ENCODE data around the gene NOTUM.

The NOTUM gene

GRCh38 chr17:81930142-81931125 lies 30.6 kb downstream of the NOTUM start:
- TF ChIP-seq CTCF (IDR thresholded peaks at IDR 0.05; ENCODE audit: low read depth, low read length) = no peak
- no peak overlapping the region for H3K4me3 ChIP-seq (ENCODE audit: low read depth, low read length)

GRCh38 chr17:81929253-81930141 lies 31.5 kb downstream of the NOTUM start:
- no peak for TF ChIP-seq CTCF (IDR thresholded peaks at IDR 0.05; ENCODE audit: low read depth, low read length)
- H3K4me3 ChIP-seq (ENCODE audit: low read depth, low read length) = no peak overlapping the region

GRCh38 chr17:81928544-81929252 lies 32.3 kb downstream of the NOTUM start:
- no peak for TF ChIP-seq CTCF (IDR thresholded peaks at IDR 0.05; ENCODE audit: low read depth, low read length)
- H3K4me3 ChIP-seq (ENCODE audit: low read depth, low read length) = peak overlapping the region; percentile 58

- H3K4me3 ChIP-seq (ENCODE audit: low read depth, low read length) = peak within 1 kb of the TSS; percentile 74
- TF ChIP-seq CTCF (IDR thresholded peaks at IDR 0.05; ENCODE audit: low read depth, low read length) = 0 out of 2 replicates have a peak, but pooled peaks have one; percentile 11
Measured at GRCh38 chr17:81927653-81928543, 33.1 kb downstream of the NOTUM start, which contains the start of gene MAFG. TSS of gene MAFG (minus strand) at chr17:81927735. CDS start at chr17:81923185, 4,550 bp downstream.

GRCh38 chr17:81927152-81927652 lies 33.8 kb downstream of the NOTUM start:
- no peak for TF ChIP-seq CTCF (IDR thresholded peaks at IDR 0.05; ENCODE audit: low read depth, low read length)
- H3K4me3 ChIP-seq (ENCODE audit: low read depth, low read length) = peak overlapping the region; percentile 74
